Measurements from ENCODE around the gene DNAL1. TPM values are rescaled to one million over a fixed set of nuclear protein-coding genes. Genes with fewer than 3 reads are reported as not detected.

The DNAL1 gene
- total and polyA plus RNA-seq, 9 of the 15 experiments (the other 6 are each of a cell fraction or from before 2014, with no cell fraction given), result 1.6 to 11.7 (median 4.8) TPM

DNA sequence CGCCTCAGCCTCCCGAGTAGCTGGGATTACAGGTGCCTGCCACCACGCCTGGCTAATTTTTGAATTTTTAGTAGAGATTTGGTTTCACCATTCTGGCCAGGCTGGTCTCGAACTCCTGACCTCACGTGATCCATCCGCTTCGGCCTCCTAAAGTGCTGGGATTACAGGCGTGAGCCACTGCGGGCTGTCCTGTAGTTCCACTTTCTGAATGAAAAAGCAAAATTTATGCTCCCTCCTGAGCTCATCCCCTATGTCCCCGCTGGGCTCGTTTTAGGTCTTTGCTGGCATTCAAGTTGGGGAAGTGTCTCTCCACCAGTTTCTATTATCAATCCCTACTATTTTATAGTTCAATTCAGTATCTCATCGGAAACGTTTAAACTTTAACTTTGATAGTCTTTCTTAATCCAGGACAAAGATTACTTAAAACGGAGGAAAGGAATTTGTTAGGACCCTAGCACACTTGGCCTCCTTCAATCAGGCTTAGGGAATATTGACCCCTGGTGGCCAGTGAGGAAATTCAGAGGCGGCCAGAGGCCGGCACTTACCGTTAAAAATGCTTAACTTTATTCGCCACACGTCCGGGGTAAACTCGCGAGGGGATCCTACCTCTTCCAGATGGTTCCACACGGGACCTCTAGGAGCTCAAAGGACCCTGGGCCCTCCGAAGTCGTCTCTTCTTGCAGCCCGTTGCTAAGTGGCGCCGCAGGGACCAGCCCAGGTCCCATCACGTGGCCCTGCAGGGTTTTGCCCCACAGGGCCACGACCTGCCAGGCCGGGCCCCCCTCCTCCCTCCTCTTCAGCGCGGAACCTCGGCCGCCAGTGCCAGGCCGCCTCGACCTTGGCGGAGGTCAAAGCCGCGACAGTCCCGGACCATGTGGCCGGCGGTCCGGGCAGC is 11.4 kb upstream of the DNAL1 start (continued):
- TF ChIP-seq, protein P1, sequence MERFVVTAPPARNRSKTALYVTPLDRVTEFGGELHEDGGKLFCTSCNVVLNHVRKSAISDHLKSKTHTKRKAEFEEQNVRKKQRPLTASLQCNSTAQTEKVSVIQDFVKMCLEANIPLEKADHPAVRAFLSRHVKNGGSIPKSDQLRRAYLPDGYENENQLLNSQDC (CRISPR knock-in tag; IDR thresholded peaks at IDR 0.05), result no peak
- TF ChIP-seq ZNF589 (CRISPR knock-in tag; IDR thresholded peaks at IDR 0.05; ENCODE audit: low read depth), result no peak
- TF ChIP-seq CTCF (IDR thresholded peaks at IDR 0.05 in 2 of 3, conservative IDR thresholded peaks at IDR 0.05 in 1 of 3; ENCODE audit: insufficient read depth in 2 of 3, low read depth in 1 of 3, low read length in 3 of 3), result peak; percentile 67 to 78 (median 73)
- TF ChIP-seq CCAR2 (IDR thresholded peaks at IDR 0.05; ENCODE audit: low read depth, low read length), result no peak
- peak; percentile 64 for TF ChIP-seq SMC3 (conservative IDR thresholded peaks at IDR 0.05; ENCODE audit: insufficient read depth, low read depth, low read length)
- TF ChIP-seq, protein P2, sequence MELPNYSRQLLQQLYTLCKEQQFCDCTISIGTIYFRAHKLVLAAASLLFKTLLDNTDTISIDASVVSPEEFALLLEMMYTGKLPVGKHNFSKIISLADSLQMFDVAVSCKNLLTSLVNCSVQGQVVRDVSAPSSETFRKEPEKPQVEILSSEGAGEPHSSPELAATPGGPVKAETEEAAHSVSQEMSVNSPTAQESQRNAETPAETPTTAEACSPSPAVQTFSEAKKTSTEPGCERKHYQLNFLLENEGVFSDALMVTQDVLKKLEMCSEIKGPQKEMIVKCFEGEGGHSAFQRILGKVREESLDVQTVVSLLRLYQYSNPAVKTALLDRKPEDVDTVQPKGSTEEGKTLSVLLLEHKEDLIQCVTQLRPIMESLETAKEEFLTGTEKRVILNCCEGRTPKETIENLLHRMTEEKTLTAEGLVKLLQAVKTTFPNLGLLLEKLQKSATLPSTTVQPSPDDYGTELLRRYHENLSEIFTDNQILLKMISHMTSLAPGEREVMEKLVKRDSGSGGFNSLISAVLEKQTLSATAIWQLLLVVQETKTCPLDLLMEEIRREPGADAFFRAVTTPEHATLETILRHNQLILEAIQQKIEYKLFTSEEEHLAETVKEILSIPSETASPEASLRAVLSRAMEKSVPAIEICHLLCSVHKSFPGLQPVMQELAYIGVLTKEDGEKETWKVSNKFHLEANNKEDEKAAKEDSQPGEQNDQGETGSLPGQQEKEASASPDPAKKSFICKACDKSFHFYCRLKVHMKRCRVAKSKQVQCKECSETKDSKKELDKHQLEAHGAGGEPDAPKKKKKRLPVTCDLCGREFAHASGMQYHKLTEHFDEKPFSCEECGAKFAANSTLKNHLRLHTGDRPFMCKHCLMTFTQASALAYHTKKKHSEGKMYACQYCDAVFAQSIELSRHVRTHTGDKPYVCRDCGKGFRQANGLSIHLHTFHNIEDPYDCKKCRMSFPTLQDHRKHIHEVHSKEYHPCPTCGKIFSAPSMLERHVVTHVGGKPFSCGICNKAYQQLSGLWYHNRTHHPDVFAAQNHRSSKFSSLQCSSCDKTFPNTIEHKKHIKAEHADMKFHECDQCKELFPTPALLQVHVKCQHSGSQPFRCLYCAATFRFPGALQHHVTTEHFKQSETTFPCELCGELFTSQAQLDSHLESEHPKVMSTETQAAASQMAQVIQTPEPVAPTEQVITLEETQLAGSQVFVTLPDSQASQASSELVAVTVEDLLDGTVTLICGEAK (IDR thresholded peaks at IDR 0.05), result peak; percentile 46; the same call in 1 of the 2 replicates
- TF ChIP-seq, protein P2 (CRISPR knock-in tag; IDR thresholded peaks at IDR 0.05), result no peak
- TF ChIP-seq NFIX (CRISPR knock-in tag; IDR thresholded peaks at IDR 0.05; ENCODE audit: low read depth), result no peak
- TF ChIP-seq ASH1L (IDR thresholded peaks at IDR 0.05; ENCODE audit: borderline replicate concordance, low read depth, partially characterized antibody), result no peak
- no peak for TF ChIP-seq SIN3B (IDR thresholded peaks at IDR 0.05; ENCODE audit: low read depth)
- TF ChIP-seq ZNF277 (CRISPR knock-in tag; IDR thresholded peaks at IDR 0.05; ENCODE audit: borderline replicate concordance), result no peak
- peak; percentile 46; the same call in 1 of the 2 replicates for TF ChIP-seq KLF16 (IDR thresholded peaks at IDR 0.05)

Measured in K562 (cell line).